Tibial nerve (tissue), 3 donors: Measurements from ENCODE around the gene C10orf67.

ENCODE experiments used
- POLR2A ChIP-seq, 2 donors: fragments of 450-650 bp; IDR thresholded peaks; one replicate each; pipeline ENCODE4 v1.6.1; 2017; ENCODE audit warnings: antibody characterized with exemption in 2 of 2, mild to moderate bottlenecking in 2 of 2, moderate library complexity in 2 of 2
- TF ChIP-seq, protein P1 (sequence below), 5 experiments: fragments of 200-600 bp in 3 of 5; fragments of 450-650 bp in 2 of 5; sonication (generic) in 3 of 5; IDR thresholded peaks; one replicate each; pipeline ENCODE4 v1.5.1; 2016 to 2019; ENCODE audit warnings: antibody characterized with exemption in 5 of 5, mild to moderate bottlenecking in 3 of 5, moderate library complexity in 2 of 5

DNA sequence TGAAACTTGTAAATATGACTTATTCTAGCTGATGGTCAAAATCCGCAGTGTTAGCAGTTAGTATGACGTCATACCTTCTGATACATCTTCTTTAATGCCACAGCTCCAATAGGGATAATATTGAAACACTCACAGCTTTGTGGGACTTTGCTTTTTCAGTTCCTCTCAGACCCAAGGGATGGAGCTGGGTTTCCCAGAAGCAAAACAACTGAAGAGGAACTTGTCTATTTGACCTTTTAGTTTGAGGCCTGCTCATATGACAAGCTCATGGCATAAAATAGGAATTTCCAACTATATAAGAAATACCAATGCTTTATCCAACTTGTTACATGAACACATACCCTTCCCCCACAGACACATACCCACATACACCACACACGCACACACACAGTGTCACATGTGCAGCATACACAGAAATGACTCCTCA lies 31.6 kb upstream of the C10orf67 start:
- TF ChIP-seq, protein P1, sequence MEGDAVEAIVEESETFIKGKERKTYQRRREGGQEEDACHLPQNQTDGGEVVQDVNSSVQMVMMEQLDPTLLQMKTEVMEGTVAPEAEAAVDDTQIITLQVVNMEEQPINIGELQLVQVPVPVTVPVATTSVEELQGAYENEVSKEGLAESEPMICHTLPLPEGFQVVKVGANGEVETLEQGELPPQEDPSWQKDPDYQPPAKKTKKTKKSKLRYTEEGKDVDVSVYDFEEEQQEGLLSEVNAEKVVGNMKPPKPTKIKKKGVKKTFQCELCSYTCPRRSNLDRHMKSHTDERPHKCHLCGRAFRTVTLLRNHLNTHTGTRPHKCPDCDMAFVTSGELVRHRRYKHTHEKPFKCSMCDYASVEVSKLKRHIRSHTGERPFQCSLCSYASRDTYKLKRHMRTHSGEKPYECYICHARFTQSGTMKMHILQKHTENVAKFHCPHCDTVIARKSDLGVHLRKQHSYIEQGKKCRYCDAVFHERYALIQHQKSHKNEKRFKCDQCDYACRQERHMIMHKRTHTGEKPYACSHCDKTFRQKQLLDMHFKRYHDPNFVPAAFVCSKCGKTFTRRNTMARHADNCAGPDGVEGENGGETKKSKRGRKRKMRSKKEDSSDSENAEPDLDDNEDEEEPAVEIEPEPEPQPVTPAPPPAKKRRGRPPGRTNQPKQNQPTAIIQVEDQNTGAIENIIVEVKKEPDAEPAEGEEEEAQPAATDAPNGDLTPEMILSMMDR (IDR thresholded peaks at IDR 0.05), result no peak
- TF ChIP-seq POLR2A (IDR thresholded peaks at IDR 0.05), result no peak
